ENCODE results near the gene ADH1C.
"Not testable (repeated sequence)": the region's sequence is repeated elsewhere in the genome, so short reads cannot be mapped to it uniquely, and the experiment has no call there.

Gene ADH1C

GRCh38 chr4:99339172-99339571, 13.4 kb downstream of the ADH1C start:
- Mint-ChIP-seq H3K27me3 (ENCODE audit: low read depth) (no peaks in the 10 kb centered on the region), H3K9me3 (no peaks in the 10 kb centered on the region), H3K4me1 (ENCODE audit: low read depth) (no peaks in the 10 kb centered on the region), H3K27ac (no peak overlapping the region), H3K36me3 (ENCODE audit: low read depth) (no peaks in the 10 kb centered on the region), H3K4me3 (no peak overlapping the region)
- DNase-seq (ENCODE audit: low spot score), result no peak

- H3K27ac Mint-ChIP-seq, result no peak overlapping the region
- no peaks in the 10 kb centered on the region for H3K9me3 Mint-ChIP-seq
- H3K4me3 Mint-ChIP-seq, result no peak overlapping the region
- H3K27me3 Mint-ChIP-seq (ENCODE audit: low read depth), result no peaks in the 10 kb centered on the region
- H3K4me1 Mint-ChIP-seq (ENCODE audit: low read depth), result no peaks in the 10 kb centered on the region
- H3K36me3 Mint-ChIP-seq (ENCODE audit: low read depth), result no peaks in the 10 kb centered on the region
- DNase-seq (ENCODE audit: low spot score), result no peak
These were observed 16.0 kb downstream of the ADH1C start for GRCh38 chr4:99336553-99336952.

GRCh38 chr4:99334880-99335279, 17.7 kb downstream of the ADH1C start:
- DNase-seq (ENCODE audit: low spot score), result no peak
- no peaks in the 10 kb centered on the region for H3K36me3 Mint-ChIP-seq (ENCODE audit: low read depth)
- no peaks in the 10 kb centered on the region for H3K4me1 Mint-ChIP-seq (ENCODE audit: low read depth)
- no peak overlapping the region for H3K27ac Mint-ChIP-seq
- no peak overlapping the region for H3K4me3 Mint-ChIP-seq
- no peaks in the 10 kb centered on the region for H3K9me3 Mint-ChIP-seq
- H3K27me3 Mint-ChIP-seq (ENCODE audit: low read depth), result no peaks in the 10 kb centered on the region

GRCh38 chr4:99330648-99331047, 21.9 kb downstream of the ADH1C start:
- Mint-ChIP-seq H3K4me3 (no peak overlapping the region), H3K9me3 (no peaks in the 10 kb centered on the region), H3K27ac (no peak overlapping the region)

GRCh38 chr4:99329876-99330275, 22.7 kb downstream of the ADH1C start:
- Mint-ChIP-seq H3K4me1 (ENCODE audit: low read depth) (no peaks in the 10 kb centered on the region), H3K36me3 (ENCODE audit: low read depth) (no peaks in the 10 kb centered on the region), H3K9me3 (no peaks in the 10 kb centered on the region), H3K4me3 (no peak overlapping the region), H3K27me3 (ENCODE audit: low read depth) (no peaks in the 10 kb centered on the region), H3K27ac (no peak overlapping the region)
- DNase-seq (ENCODE audit: low spot score), result no peak

More at GRCh38 chr4:99330648-99331047, 21.9 kb downstream of the ADH1C start:
- DNase-seq (ENCODE audit: low spot score), result no peak
- H3K4me1 Mint-ChIP-seq (ENCODE audit: low read depth), result no peaks in the 10 kb centered on the region
- H3K36me3 Mint-ChIP-seq (ENCODE audit: low read depth), result no peaks in the 10 kb centered on the region
- no peaks in the 10 kb centered on the region for H3K27me3 Mint-ChIP-seq (ENCODE audit: low read depth)

- no peaks in the 10 kb centered on the region for H3K9me3 Mint-ChIP-seq
- no peaks in the 10 kb centered on the region for H3K36me3 Mint-ChIP-seq (ENCODE audit: low read depth)
- H3K4me1 Mint-ChIP-seq (ENCODE audit: low read depth), result no peaks in the 10 kb centered on the region
- H3K4me3 Mint-ChIP-seq, result no peak overlapping the region
- no peak for DNase-seq (ENCODE audit: low spot score)
- H3K27me3 Mint-ChIP-seq (ENCODE audit: low read depth), result no peaks in the 10 kb centered on the region
- no peak overlapping the region for H3K27ac Mint-ChIP-seq
These were observed 27.6 kb downstream of the ADH1C start for GRCh38 chr4:99324979-99325378.

GRCh38 chr4:99324361-99324760, 28.2 kb downstream of the ADH1C start:
- Mint-ChIP-seq H3K36me3 (ENCODE audit: low read depth) (no peaks in the 10 kb centered on the region), H3K9me3 (no peaks in the 10 kb centered on the region), H3K27ac (no peak overlapping the region), H3K4me3 (no peak overlapping the region), H3K4me1 (ENCODE audit: low read depth) (no peaks in the 10 kb centered on the region), H3K27me3 (ENCODE audit: low read depth) (no peaks in the 10 kb centered on the region)
- DNase-seq (ENCODE audit: low spot score), result no peak

GRCh38 chr4:99323756-99324155, 28.8 kb downstream of the ADH1C start:
- Mint-ChIP-seq H3K9me3 (no peaks in the 10 kb centered on the region), H3K4me1 (ENCODE audit: low read depth) (no peaks in the 10 kb centered on the region), H3K27ac (no peak overlapping the region), H3K4me3 (no peak overlapping the region), H3K27me3 (ENCODE audit: low read depth) (no peaks in the 10 kb centered on the region), H3K36me3 (ENCODE audit: low read depth) (no peaks in the 10 kb centered on the region)
- no peak for DNase-seq (ENCODE audit: low spot score)

GRCh38 chr4:99321241-99322191, 31.0 kb downstream of the ADH1C start, which contains the start of gene ADH1B:
TSS of gene ADH1B (minus strand) at chr4:99321401. CDS start at chr4:99321331, 70 bp downstream.
- no peaks in the 10 kb centered on the region for H3K36me3 Mint-ChIP-seq (ENCODE audit: low read depth)
- H3K4me1 Mint-ChIP-seq (ENCODE audit: low read depth), result no peaks in the 10 kb centered on the region
- no peak for DNase-seq (ENCODE audit: low spot score)
- H3K9me3 Mint-ChIP-seq, result no peaks in the 10 kb centered on the region
- H3K27ac Mint-ChIP-seq, result no peak within 1 kb of the TSS
- H3K4me3 Mint-ChIP-seq, result no peak within 1 kb of the TSS
- no peaks in the 10 kb centered on the region for H3K27me3 Mint-ChIP-seq (ENCODE audit: low read depth)

- not testable (repeated sequence) for H3K27ac Mint-ChIP-seq; H3K9me3 Mint-ChIP-seq; H3K36me3 Mint-ChIP-seq (ENCODE audit: low read depth); H3K4me1 Mint-ChIP-seq (ENCODE audit: low read depth); DNase-seq (ENCODE audit: low spot score); H3K4me3 Mint-ChIP-seq; H3K27me3 Mint-ChIP-seq (ENCODE audit: low read depth)
These were observed 34.7 kb downstream of the ADH1C start for GRCh38 chr4:99317811-99318210.

GRCh38 chr4:99317354-99317753, 35.2 kb downstream of the ADH1C start:
- no peaks in the 10 kb centered on the region for H3K4me1 Mint-ChIP-seq (ENCODE audit: low read depth)
- H3K27me3 Mint-ChIP-seq (ENCODE audit: low read depth), result no peaks in the 10 kb centered on the region
- no peak overlapping the region for H3K4me3 Mint-ChIP-seq
- no peaks in the 10 kb centered on the region for H3K9me3 Mint-ChIP-seq
- no peak for DNase-seq (ENCODE audit: low spot score)
- H3K36me3 Mint-ChIP-seq (ENCODE audit: low read depth), result no peaks in the 10 kb centered on the region
- no peak overlapping the region for H3K27ac Mint-ChIP-seq

GRCh38 chr4:99315839-99316238, 36.7 kb downstream of the ADH1C start:
- Mint-ChIP-seq H3K4me3 (no peak overlapping the region), H3K27me3 (ENCODE audit: low read depth) (no peaks in the 10 kb centered on the region), H3K36me3 (ENCODE audit: low read depth) (no peaks in the 10 kb centered on the region)

DNA sequence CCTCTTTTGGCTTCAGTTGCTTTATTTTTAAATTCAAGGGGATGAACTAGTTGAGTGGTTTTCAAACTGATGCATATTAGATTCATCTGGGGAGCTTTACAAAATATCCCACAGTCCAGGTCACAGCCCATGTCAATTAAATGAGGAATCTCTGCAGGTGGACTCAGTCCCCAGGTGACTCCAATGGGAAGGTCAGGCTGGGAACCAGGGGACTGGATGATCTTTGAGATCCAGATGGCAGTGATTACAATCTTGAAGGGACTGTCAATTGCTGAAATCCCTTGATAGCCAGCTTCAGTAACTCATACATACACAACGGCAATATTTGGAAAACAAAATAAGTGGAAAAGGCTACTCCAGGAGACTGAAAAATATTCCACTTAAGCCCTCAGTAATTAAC, 38.3 kb downstream of the ADH1C start:
- Mint-ChIP-seq H3K4me3 (no peak overlapping the region), H3K9me3 (no peaks in the 10 kb centered on the region), H3K27me3 (ENCODE audit: low read depth) (no peaks in the 10 kb centered on the region), H3K4me1 (ENCODE audit: low read depth) (no peaks in the 10 kb centered on the region), H3K36me3 (ENCODE audit: low read depth) (no peaks in the 10 kb centered on the region), H3K27ac (no peak overlapping the region)
- no peak for DNase-seq (ENCODE audit: low spot score)

More at GRCh38 chr4:99315839-99316238, 36.7 kb downstream of the ADH1C start:
- no peaks in the 10 kb centered on the region for H3K9me3 Mint-ChIP-seq
- no peak overlapping the region for H3K27ac Mint-ChIP-seq
- H3K4me1 Mint-ChIP-seq (ENCODE audit: low read depth), result no peaks in the 10 kb centered on the region
- DNase-seq (ENCODE audit: low spot score), result no peak

DNA sequence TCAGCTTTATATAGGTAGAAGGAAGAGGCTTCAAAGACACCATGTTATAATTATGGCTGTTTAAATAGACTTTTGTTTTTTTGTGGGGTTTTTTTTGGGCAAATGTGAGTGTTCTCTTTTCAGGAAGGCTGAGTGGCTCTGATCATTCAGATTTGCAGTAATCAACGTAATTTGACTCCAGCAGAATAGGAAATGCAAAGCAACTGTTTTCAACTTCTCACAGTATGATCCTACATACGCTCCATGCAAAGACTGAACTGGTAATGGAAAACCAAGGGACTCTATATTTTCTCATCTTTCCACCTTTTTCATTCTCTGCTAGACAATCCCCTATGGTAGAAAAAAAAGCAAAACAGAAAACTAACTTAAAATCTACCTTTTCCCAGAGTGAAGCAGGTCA, 42.2 kb downstream of the ADH1C start:
- Mint-ChIP-seq H3K27me3 (ENCODE audit: low read depth) (no peaks in the 10 kb centered on the region), H3K36me3 (ENCODE audit: low read depth) (no peaks in the 10 kb centered on the region)

More for the DNA sequence above, 42.2 kb downstream of the ADH1C start:
- no peak overlapping the region for H3K27ac Mint-ChIP-seq
- no peak overlapping the region for H3K4me3 Mint-ChIP-seq
- no peaks in the 10 kb centered on the region for H3K9me3 Mint-ChIP-seq
- H3K4me1 Mint-ChIP-seq (ENCODE audit: low read depth), result no peaks in the 10 kb centered on the region
- DNase-seq (ENCODE audit: low spot score), result no peak

Measured in T-helper 2 cell treated with Interferon-gamma antibody and Interleukin-4, amounts not matched to agents 5 μg/mL and 100 μg/mL, for 36 hours (primary cell).